Ascending aorta (tissue), 2 donors: ENCODE data around the gene USP15. TPM values are rescaled to one million over a fixed set of nuclear protein-coding genes. Genes with fewer than 3 reads are reported as not detected.

Experiments
- DNase-seq, 2 donors: peaks; one replicate each; pipeline ENCODE4 v3.0.0-alpha.2; 2019; ENCODE audit warnings: low spot score in 2 of 2
- H3K27ac ChIP-seq, 2 donors: fragments of 200-600 bp; sonication (generic); one replicate each; pipeline ENCODE4 v1.5.1; 2016 to 2017; ENCODE audit warnings: mild to moderate bottlenecking in 1 of 2
- H3K27me3 ChIP-seq: fragments of 200-600 bp; sonication (generic); one replicate; pipeline ENCODE4 v1.5.1; 2017
- H3K36me3 ChIP-seq, 2 donors: fragments of 200-600 bp; sonication (generic); one replicate each; pipeline ENCODE4 v1.5.1; 2016
- H3K4me1 ChIP-seq, 2 donors: fragments of 200-600 bp; sonication (generic); one replicate each; pipeline ENCODE4 v1.5.1; 2016 to 2017; ENCODE audit warnings: mild to moderate bottlenecking in 1 of 2
- H3K4me3 ChIP-seq, 2 donors: fragments of 200-600 bp; sonication (generic); one replicate each; pipeline ENCODE4 v1.5.1; 2016 to 2017; ENCODE audit warnings: mild to moderate bottlenecking in 1 of 2
- H3K9me3 ChIP-seq, 2 donors: fragments of 200-600 bp; sonication (generic); one replicate each; pipeline ENCODE4 v1.5.1; 2016
- intact Hi-C: fragments of 100-400 bp; cut with DNase I; formaldehyde crosslinking; loops from one replicate; pipeline ENCODE4 v1.15.1; 2023
- total RNA-seq: library from RNA; depleted of rRNA; stranded (reverse); fragments of >200 nt; gene quantifications from one replicate; pipeline ENCODE4 v1.1.0, GENCODE V29; 2016
- TF ChIP-seq, protein P1 (sequence below), 3 experiments: fragments of 200-600 bp in 2 of 3; fragments of 450-650 bp in 1 of 3; sonication (generic) in 2 of 3; IDR thresholded peaks; one replicate each; pipeline ENCODE4 v1.5.1; 2016 to 2019; ENCODE audit warnings: antibody characterized with exemption in 3 of 3, mild to moderate bottlenecking in 1 of 3, moderate library complexity in 1 of 3

The USP15 gene
- total RNA-seq, 1 donor from 2014 or later = 48.2 TPM

DNA sequence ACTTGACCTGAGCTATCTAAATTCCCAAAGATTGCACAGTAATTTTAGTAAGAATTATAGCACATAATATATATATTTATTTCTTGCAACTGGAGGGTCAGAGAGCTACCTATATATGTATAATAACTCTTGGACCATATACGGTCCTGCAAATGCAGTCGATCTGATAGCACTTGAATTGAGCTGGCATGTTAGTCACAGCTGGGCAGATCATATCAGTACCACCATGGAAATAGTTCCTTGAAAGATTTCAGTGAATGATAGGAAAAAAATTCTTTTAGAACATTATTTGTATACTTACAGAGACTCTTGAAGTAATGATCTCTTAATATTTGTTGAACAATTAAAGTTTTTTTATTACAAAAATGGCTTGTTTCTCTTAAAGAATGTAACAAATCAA is 111.9 kb downstream of the USP15 start:
- Histone ChIP-seq H3K27me3 (no peaks in the 10 kb centered on the region), H3K4me1 (peaks cover 0 to 8% of the 10 kb centered on the region in 2 donors), H3K4me3 (no peak overlapping the region), H3K36me3 (no peaks in the 10 kb centered on the region), H3K27ac (peak overlapping the region in 1 of 2 donors; percentile 74), H3K9me3 (no peaks in the 10 kb centered on the region)
- no peak for DNase-seq
- intact Hi-C loops = loop anchor here (5.0 kb wide), 1 partner anchor 110 kb away; the partner anchor contains the start of gene USP15
- TF ChIP-seq, protein P1, sequence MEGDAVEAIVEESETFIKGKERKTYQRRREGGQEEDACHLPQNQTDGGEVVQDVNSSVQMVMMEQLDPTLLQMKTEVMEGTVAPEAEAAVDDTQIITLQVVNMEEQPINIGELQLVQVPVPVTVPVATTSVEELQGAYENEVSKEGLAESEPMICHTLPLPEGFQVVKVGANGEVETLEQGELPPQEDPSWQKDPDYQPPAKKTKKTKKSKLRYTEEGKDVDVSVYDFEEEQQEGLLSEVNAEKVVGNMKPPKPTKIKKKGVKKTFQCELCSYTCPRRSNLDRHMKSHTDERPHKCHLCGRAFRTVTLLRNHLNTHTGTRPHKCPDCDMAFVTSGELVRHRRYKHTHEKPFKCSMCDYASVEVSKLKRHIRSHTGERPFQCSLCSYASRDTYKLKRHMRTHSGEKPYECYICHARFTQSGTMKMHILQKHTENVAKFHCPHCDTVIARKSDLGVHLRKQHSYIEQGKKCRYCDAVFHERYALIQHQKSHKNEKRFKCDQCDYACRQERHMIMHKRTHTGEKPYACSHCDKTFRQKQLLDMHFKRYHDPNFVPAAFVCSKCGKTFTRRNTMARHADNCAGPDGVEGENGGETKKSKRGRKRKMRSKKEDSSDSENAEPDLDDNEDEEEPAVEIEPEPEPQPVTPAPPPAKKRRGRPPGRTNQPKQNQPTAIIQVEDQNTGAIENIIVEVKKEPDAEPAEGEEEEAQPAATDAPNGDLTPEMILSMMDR (IDR thresholded peaks at IDR 0.05) = no peak

- no peaks in the 10 kb centered on the region for H3K27me3 ChIP-seq
- no peaks in the 10 kb centered on the region for H3K36me3 ChIP-seq
- DNase-seq = no peak
- TF ChIP-seq, protein P1 (IDR thresholded peaks at IDR 0.05) = no peak
- H3K9me3 ChIP-seq = no peaks in the 10 kb centered on the region
- intact Hi-C loops = loop anchor here (5.0 kb wide), 1 partner anchor 111 kb away; the partner anchor contains the start of gene USP15
- H3K27ac ChIP-seq = peak overlapping the region; percentile 63 to 74
- peaks cover 0 to 8% of the 10 kb centered on the region in 2 donors for H3K4me1 ChIP-seq
- H3K4me3 ChIP-seq = no peak overlapping the region
These were observed 112.6 kb downstream of the USP15 start for GRCh38 chr12:62372825-62373224.

- Histone ChIP-seq H3K9me3 (no peaks in the 10 kb centered on the region), H3K4me1 (peaks cover 0 to 8% of the 10 kb centered on the region in 2 donors), H3K27ac (no peak overlapping the region), H3K36me3 (no peaks in the 10 kb centered on the region), H3K27me3 (no peaks in the 10 kb centered on the region), H3K4me3 (no peak overlapping the region)
- TF ChIP-seq, protein P1 (IDR thresholded peaks at IDR 0.05) = no peak
- intact Hi-C loops = no loop called here
- DNase-seq = no peak
These were observed 115.4 kb downstream of the USP15 start for GRCh38 chr12:62375603-62376002.

DNA sequence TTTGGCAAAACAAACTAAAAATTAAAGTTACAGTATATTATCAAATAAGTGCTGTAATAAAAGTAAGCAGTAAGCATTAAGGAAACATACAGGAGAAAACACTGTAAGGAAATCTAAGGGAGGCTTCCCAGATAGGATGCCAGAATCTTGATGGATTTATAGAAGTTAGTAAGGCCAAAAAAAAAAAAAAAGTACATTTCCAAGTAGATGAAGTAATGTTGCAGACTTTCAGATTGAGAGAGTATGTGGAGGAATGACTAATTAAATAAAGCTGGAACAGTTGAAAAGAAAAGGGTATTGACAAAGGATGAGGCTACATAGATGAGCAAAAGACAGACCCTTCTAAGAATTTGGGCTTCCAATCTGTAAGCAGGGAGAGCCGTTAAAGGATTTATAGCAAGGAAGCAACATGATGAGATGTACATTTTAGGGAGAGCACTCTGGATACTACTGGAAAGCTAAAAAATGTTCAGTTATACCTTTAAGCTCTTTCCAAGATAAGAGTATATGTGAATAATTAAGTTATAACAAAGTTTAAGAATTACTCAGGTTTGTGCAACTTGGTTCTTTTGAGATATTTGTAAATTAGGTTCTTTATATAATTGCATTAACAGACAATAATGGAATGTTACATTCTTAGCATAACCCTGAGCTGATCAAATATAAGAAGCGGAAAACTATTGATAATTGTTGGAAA is 119.0 kb downstream of the USP15 start:
- Histone ChIP-seq H3K9me3 (no peaks in the 10 kb centered on the region), H3K4me1 (peaks cover 0 to 1% of the 10 kb centered on the region in 2 donors), H3K27me3 (no peaks in the 10 kb centered on the region), H3K4me3 (no peak overlapping the region), H3K36me3 (no peaks in the 10 kb centered on the region), H3K27ac (no peak overlapping the region)
- TF ChIP-seq, protein P1 (IDR thresholded peaks at IDR 0.05) = no peak
- DNase-seq = no peak
- intact Hi-C loops = no loop called here

DNA sequence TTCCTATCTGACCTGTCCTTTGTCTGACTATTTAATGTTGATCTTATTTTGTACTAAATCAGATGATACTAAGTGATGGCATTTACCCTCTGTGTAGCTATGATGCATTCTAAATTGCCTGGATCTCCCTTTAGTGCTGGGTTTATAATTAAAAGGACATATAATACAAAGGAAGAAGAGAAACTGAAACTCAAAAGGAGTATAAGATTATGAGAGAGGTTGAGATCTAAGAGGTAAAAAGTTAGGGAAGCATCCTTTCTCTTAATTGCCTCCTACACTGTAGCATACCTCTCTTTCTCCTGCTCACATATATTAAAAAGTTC is 119.5 kb downstream of the USP15 start:
- Histone ChIP-seq H3K27me3 (no peaks in the 10 kb centered on the region), H3K4me3 (no peak overlapping the region), H3K9me3 (no peaks in the 10 kb centered on the region), H3K27ac (no peak overlapping the region), H3K4me1 (no peaks in the 10 kb centered on the region), H3K36me3 (no peaks in the 10 kb centered on the region)
- intact Hi-C loops = no loop called here
- TF ChIP-seq, protein P1 (IDR thresholded peaks at IDR 0.05) = no peak
- DNase-seq = no peak
